NCI-H1694 (cell line): Measurements from ENCODE around the gene MEIS3.
A peak's percentile ranks its signal among the peaks of the same experiment; 100 is the strongest.
"Not testable (repeated sequence)": the region's sequence is repeated elsewhere in the genome, so short reads cannot be mapped to it uniquely, and the experiment has no call there.

Experiments used
- DNase-seq: peaks from one replicate; lab custom pipeline; 2025; lab: John Stamatoyannopoulos, UW

Gene MEIS3

GRCh38 chr19:47384533-47384932 is 34.8 kb downstream of the MEIS3 start:
- not testable (repeated sequence) for DNase-seq

GRCh38 chr19:47383890-47384289 is 35.4 kb downstream of the MEIS3 start:
- DNase-seq = not testable (repeated sequence)

- DNase-seq = no peak
Measured at GRCh38 chr19:47381653-47382279, 37.6 kb downstream of the MEIS3 start.

- no peak for DNase-seq
Measured at GRCh38 chr19:47381121-47381520, 38.2 kb downstream of the MEIS3 start.

GRCh38 chr19:47380559-47380958 is 38.8 kb downstream of the MEIS3 start:
- no peak for DNase-seq

GRCh38 chr19:47379381-47379938 is 39.9 kb downstream of the MEIS3 start:
- peak; percentile 82 for DNase-seq

GRCh38 chr19:47378246-47378645 is 41.1 kb downstream of the MEIS3 start:
- DNase-seq = no peak

GRCh38 chr19:47377801-47378200 is 41.5 kb downstream of the MEIS3 start:
- no peak for DNase-seq

GRCh38 chr19:47377208-47377701 is 42.1 kb downstream of the MEIS3 start:
- DNase-seq = peak; percentile 66

GRCh38 chr19:47376589-47377144 is 42.7 kb downstream of the MEIS3 start:
- DNase-seq = no peak

- no peak for DNase-seq
Measured at GRCh38 chr19:47375694-47376588, 43.4 kb downstream of the MEIS3 start.

GRCh38 chr19:47374876-47375693 is 44.2 kb downstream of the MEIS3 start:
- DNase-seq = no peak

- no peak for DNase-seq
Measured at GRCh38 chr19:47373246-47374240, 45.8 kb downstream of the MEIS3 start.

- no peak for DNase-seq
Measured at GRCh38 chr19:47372603-47373002, 46.7 kb downstream of the MEIS3 start.

GRCh38 chr19:47371261-47371660 is 48.1 kb downstream of the MEIS3 start:
- DNase-seq = no peak

GRCh38 chr19:47370045-47370611 is 49.2 kb downstream of the MEIS3 start:
- DNase-seq = no peak

GRCh38 chr19:47365455-47365854 is 53.9 kb downstream of the MEIS3 start:
- not testable (repeated sequence) for DNase-seq

GRCh38 chr19:47363758-47364531 is 55.4 kb downstream of the MEIS3 start:
- no peak for DNase-seq

- DNase-seq = no peak
Measured at GRCh38 chr19:47362321-47362720, 57.0 kb downstream of the MEIS3 start.
